ENCODE data around the gene IL4I1. TPM values are rescaled to one million over a fixed set of nuclear protein-coding genes. Genes with fewer than 3 reads are reported as not detected.
A peak's percentile ranks its signal among the peaks of the same experiment; 100 is the strongest.

Gene IL4I1
- total RNA-seq, 1 donor from 2014 or later: not detected

DNA sequence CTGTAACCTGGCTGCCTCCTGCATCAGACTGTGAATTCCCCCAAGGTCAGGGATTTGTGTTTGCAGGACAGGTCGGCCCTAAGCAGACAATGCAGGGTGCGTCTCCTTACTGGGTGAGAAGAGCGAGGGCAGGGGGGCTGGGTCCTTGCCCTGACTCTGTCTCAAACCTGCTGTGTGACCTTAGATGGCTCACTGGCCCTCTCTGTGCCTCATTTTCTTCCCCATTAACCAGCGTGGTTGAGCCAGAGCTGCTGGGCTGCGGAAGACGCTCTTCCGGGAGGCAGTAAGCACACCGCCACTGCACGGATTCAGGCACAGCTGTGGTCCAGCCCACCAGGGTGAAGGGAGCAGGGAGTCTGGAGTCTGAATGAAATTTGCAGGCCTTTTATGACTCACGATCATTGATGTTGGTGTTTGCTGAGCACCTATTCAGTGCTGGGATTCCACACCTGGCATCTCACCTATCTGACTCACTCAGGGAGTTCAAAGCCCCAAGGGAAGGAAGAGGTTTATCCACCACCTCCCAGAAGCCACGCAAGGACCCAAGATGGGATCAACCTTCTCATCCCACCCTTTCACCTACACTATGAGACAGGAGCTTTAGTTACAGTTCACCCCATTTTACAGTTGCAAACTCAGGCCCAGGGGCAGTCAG lies 22.1 kb downstream of the IL4I1 start:
- H3K4me1 ChIP-seq: peaks cover 58% of the 10 kb centered on the region
- H3K36me3 ChIP-seq: peaks cover 12% of the 10 kb centered on the region
- TF ChIP-seq, protein P1, sequence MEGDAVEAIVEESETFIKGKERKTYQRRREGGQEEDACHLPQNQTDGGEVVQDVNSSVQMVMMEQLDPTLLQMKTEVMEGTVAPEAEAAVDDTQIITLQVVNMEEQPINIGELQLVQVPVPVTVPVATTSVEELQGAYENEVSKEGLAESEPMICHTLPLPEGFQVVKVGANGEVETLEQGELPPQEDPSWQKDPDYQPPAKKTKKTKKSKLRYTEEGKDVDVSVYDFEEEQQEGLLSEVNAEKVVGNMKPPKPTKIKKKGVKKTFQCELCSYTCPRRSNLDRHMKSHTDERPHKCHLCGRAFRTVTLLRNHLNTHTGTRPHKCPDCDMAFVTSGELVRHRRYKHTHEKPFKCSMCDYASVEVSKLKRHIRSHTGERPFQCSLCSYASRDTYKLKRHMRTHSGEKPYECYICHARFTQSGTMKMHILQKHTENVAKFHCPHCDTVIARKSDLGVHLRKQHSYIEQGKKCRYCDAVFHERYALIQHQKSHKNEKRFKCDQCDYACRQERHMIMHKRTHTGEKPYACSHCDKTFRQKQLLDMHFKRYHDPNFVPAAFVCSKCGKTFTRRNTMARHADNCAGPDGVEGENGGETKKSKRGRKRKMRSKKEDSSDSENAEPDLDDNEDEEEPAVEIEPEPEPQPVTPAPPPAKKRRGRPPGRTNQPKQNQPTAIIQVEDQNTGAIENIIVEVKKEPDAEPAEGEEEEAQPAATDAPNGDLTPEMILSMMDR (IDR thresholded peaks at IDR 0.05; ENCODE audit: borderline replicate concordance): no peak
- DNase-seq: no peak
- no peaks in the 10 kb centered on the region for H3K9me3 ChIP-seq (replicated peaks)
- H3K27ac ChIP-seq (replicated peaks): no peak overlapping the region
- intact Hi-C loops (cut with micrococcal nuclease): no loop called here
- H3K4me3 ChIP-seq: peak overlapping the region; percentile 94
- H3K27me3 ChIP-seq (ENCODE audit: low read depth): no peaks in the 10 kb centered on the region

DNA sequence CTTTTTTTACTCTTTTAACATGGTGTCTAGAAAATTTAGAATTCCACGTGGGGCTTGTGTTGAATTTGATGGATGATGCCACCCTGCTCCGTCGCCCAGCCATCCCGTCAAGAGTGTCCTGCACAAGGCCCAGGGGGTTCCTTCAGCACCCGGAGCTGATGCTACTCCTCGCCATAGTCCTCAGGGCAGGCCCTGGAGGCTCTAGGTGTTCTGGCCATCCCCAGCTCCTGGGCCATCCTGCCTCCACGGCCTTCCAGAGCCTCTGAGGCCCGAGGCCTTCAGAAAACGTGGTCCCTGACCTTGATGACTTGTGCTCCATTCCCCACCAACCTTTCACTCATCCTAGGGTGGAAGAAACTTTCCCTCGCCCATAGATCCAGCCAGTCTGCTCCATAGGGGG lies 22.9 kb downstream of the IL4I1 start:
- no peak overlapping the region for H3K4me3 ChIP-seq
- TF ChIP-seq, protein P1 (IDR thresholded peaks at IDR 0.05; ENCODE audit: borderline replicate concordance): no peak
- no peaks in the 10 kb centered on the region for H3K9me3 ChIP-seq (replicated peaks)
- intact Hi-C loops (cut with micrococcal nuclease): no loop called here
- peaks cover 55% of the 10 kb centered on the region for H3K4me1 ChIP-seq
- peaks cover 4% of the 10 kb centered on the region for H3K36me3 ChIP-seq
- H3K27me3 ChIP-seq (ENCODE audit: low read depth): no peaks in the 10 kb centered on the region
- DNase-seq: no peak
- no peak overlapping the region for H3K27ac ChIP-seq (replicated peaks)

DNA sequence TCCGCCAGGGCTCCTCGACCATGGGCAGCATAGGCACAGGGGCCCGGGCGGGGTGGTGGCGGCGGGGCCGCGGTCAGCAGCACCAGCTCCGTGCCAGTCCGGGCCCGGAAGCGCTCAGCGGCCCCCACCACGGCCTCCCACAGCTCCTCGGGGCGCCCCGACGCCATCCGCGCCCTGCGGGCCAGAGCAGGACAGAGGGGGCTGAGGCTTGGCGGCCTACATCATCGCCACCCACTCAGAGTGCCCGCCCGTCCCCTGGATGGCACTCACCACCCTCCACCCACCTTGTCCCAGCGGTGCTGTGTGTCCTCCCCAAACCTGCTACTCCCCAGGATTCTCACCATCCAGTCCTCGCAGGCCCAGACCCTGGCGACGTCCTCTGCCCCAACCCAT lies 23.6 kb downstream of the IL4I1 start:
- no peaks in the 10 kb centered on the region for H3K27me3 ChIP-seq (ENCODE audit: low read depth)
- intact Hi-C loops (cut with micrococcal nuclease): no loop called here
- no peak overlapping the region for H3K27ac ChIP-seq (replicated peaks)
- peaks cover 55% of the 10 kb centered on the region for H3K4me1 ChIP-seq
- no peak overlapping the region for H3K4me3 ChIP-seq
- TF ChIP-seq, protein P1 (IDR thresholded peaks at IDR 0.05; ENCODE audit: borderline replicate concordance): no peak
- no peaks in the 10 kb centered on the region for H3K9me3 ChIP-seq (replicated peaks)
- DNase-seq: no peak
- H3K36me3 ChIP-seq: no peaks in the 10 kb centered on the region

DNA sequence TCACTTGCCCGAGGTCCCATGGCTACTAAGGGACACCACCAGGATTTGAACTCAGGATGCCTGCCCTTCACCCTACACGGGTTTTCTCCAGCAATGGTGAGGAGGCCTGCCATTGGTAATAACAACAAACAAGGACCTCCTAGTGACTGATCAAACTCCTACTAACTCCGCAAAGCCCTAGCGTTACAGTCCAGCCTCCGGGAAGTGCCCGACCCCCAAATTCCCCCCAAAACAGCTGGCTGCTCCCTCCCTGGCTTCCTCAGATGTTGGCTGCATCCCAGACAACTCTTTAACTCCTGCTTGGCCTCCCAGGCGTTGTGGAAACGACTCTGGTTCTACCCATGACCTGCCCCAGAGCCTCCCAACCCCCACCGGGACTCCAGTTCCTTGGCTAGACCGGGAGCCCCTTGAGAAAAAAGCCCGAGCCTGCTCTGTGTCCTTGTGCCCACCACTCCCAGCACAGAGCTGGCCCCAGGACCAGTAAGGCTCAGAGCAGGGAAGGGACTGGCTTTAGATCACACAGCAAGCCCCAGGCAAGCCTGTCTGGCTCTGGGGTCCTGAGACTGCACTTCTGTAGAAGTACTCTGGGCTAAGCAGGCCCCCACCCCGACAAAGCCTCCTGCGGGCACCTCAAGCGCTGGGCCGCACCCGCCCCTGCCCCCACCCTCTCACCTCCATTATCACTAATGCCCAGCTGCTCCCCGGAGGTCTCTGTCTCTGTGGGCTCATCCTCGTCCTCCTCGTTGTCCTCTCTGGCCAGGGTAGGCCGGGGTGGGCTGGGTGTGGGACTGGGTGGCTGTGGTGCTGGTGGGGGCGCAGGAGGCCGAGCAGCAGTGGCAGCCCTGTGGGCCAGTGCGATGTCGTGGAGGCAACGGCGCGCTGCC lies 24.2 kb downstream of the IL4I1 start:
- DNase-seq: no peak
- peaks cover 58% of the 10 kb centered on the region for H3K4me1 ChIP-seq
- H3K9me3 ChIP-seq (replicated peaks): no peaks in the 10 kb centered on the region
- TF ChIP-seq, protein P1 (IDR thresholded peaks at IDR 0.05; ENCODE audit: borderline replicate concordance): no peak
- H3K4me3 ChIP-seq: no peak overlapping the region
- H3K36me3 ChIP-seq: no peaks in the 10 kb centered on the region
- no peaks in the 10 kb centered on the region for H3K27me3 ChIP-seq (ENCODE audit: low read depth)
- intact Hi-C loops (cut with micrococcal nuclease): no loop called here
- H3K27ac ChIP-seq (replicated peaks): no peak overlapping the region

DNA sequence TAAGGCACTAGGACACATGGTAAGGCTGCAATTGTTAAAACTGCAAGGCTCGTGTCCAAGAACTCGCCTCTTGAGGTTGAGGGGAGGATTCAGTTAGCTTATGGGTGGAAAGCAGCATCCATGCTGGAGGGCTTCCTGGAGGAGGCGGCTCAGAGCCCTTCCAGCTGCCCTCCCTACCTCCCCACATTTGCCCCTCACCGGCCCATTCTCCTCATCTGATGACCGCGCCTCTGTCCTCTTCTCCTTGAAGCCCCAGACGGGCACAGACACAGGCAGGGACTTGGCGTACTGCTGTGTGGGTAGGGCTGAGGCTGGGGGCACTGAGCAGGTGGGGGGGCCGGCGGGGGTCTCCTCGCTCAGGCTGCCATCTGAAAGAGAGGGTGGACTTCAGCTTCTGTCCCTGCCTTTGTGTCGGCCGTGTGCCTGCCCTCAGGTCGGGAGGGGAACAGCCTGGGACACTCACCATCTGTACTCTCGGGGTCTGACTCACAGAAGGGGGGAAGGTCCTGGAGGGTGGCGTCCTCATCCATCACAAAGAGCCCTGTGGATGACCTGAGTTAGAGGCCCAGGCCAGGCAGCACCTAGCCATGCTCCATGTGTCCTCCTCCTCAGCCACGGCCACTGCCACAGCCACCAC lies 25.2 kb downstream of the IL4I1 start:
- intact Hi-C loops (cut with micrococcal nuclease): no loop called here
- peaks cover 67% of the 10 kb centered on the region for H3K4me1 ChIP-seq
- no peak overlapping the region for H3K27ac ChIP-seq (replicated peaks)

More for the DNA sequence above, 25.2 kb downstream of the IL4I1 start:
- DNase-seq: no peak
- Histone ChIP-seq H3K9me3 (replicated peaks) (no peaks in the 10 kb centered on the region), H3K27me3 (ENCODE audit: low read depth) (no peaks in the 10 kb centered on the region), H3K4me3 (no peak overlapping the region), H3K36me3 (no peaks in the 10 kb centered on the region)
- TF ChIP-seq, protein P1 (IDR thresholded peaks at IDR 0.05; ENCODE audit: borderline replicate concordance): no peak

All from left ventricle myocardium inferior (tissue), 1 donor.